ENCODE measurements around the gene RANBP1. TPM values are rescaled to one million over a fixed set of nuclear protein-coding genes. Genes with fewer than 3 reads are reported as not detected.

Gene RANBP1
- total and polyA plus RNA-seq, 9 of the 15 experiments (the other 6 are each of a cell fraction or from before 2014, with no cell fraction given), result 162 to 2,891 (median 1,289) TPM

- TF ChIP-seq NKRF (IDR thresholded peaks at IDR 0.05; ENCODE audit: borderline replicate concordance) (peak; percentile 9; the same call in 1 of the 2 replicates), NR4A1 (CRISPR knock-in tag; IDR thresholded peaks at IDR 0.05) (peak; percentile 94), NR4A1 (tag; IDR thresholded peaks at IDR 0.05) (no peak), OTX1 (CRISPR knock-in tag; IDR thresholded peaks at IDR 0.05) (peak; percentile 82), ZKSCAN1 (IDR thresholded peaks at IDR 0.05; ENCODE audit: low read depth, low read length) (0 out of 2 replicates have a peak, but pooled peaks have one; percentile 37), SIX5 (IDR thresholded peaks at IDR 0.05; ENCODE audit: borderline replicate concordance in 1 of 2, insufficient read depth in 1 of 2, low read depth in 1 of 2, low read length in 2 of 2) (peak in 1 of 2 experiments; percentile 13; a peak in 1 of 4 replicates), PML (IDR thresholded peaks at IDR 0.05; ENCODE audit: low read length) (peak; percentile 78; the same call in 1 of the 2 replicates), NRF1 (conservative IDR thresholded peaks at IDR 0.05 in 1 of 2, IDR thresholded peaks at IDR 0.05 in 1 of 2) (no peak), CUX1 (CRISPR knock-in tag; IDR thresholded peaks at IDR 0.05) (no peak), SRSF9 (IDR thresholded peaks at IDR 0.05; ENCODE audit: borderline replicate concordance, low read depth, low read length) (no peak), ZNF436 (CRISPR knock-in tag; IDR thresholded peaks at IDR 0.05) (peak; percentile 51), PPARD (CRISPR knock-in tag; IDR thresholded peaks at IDR 0.05) (peak; percentile 65; the same call in 1 of the 2 replicates), ZNF699 (CRISPR knock-in tag; IDR thresholded peaks at IDR 0.05; ENCODE audit: insufficient replicate concordance) (no peak), HIVEP1 (CRISPR knock-in tag; IDR thresholded peaks at IDR 0.05) (0 out of 2 replicates have a peak, but pooled peaks have one; percentile 50), ZNF696 (CRISPR knock-in tag; conservative IDR thresholded peaks at IDR 0.05) (peak; percentile 30; the same call in 1 of the 2 replicates), POLR2G (IDR thresholded peaks at IDR 0.05; ENCODE audit: low read depth, low read length) (peak; percentile 55), ERF (CRISPR knock-in tag; IDR thresholded peaks at IDR 0.05) (peak; percentile 83; the same call in 1 of the 2 replicates), ATF4 (CRISPR knock-in tag; IDR thresholded peaks at IDR 0.05) (peak; percentile 72), MEF2D (tag; conservative IDR thresholded peaks at IDR 0.05; ENCODE audit: low read depth) (no peak)
Observed at GRCh38 chr22:20111689-20112622, 3.9 kb upstream of the RANBP1 start (continued).

All from K562 (cell line).